ENCODE measurements around the gene CINP.

Gene CINP

GRCh38 chr14:102362545-102363181 is at the start of gene CINP, which contains the start of gene TECPR2:
TSS of gene CINP (minus strand) at chr14:102362890. CDS start at chr14:102362851, 39 bp downstream.
TSS of gene TECPR2 (plus strand) at chr14:102362941. CDS start at chr14:102376722, 13,781 bp downstream.
- peak; percentile 97 for DNase-seq (ENCODE audit: low spot score)

GRCh38 chr14:102408724-102409123 is 46.0 kb upstream of the CINP start:
- no peak for DNase-seq (ENCODE audit: low spot score)

- no peak for DNase-seq (ENCODE audit: low spot score)
Observed at GRCh38 chr14:102407258-102407657, 44.6 kb upstream of the CINP start.

- DNase-seq (ENCODE audit: low spot score), result no peak
Observed at GRCh38 chr14:102403028-102403427, 40.3 kb upstream of the CINP start.

- DNase-seq (ENCODE audit: low spot score), result no peak
Observed at GRCh38 chr14:102396521-102396920, 33.8 kb upstream of the CINP start.

- DNase-seq (ENCODE audit: low spot score), result no peak
Observed at GRCh38 chr14:102394717-102395375, 32.2 kb upstream of the CINP start.

GRCh38 chr14:102392506-102392905 is 29.8 kb upstream of the CINP start:
- DNase-seq (ENCODE audit: low spot score), result no peak

GRCh38 chr14:102390064-102390855 is 27.6 kb upstream of the CINP start:
- no peak for DNase-seq (ENCODE audit: low spot score)

GRCh38 chr14:102389246-102389645 is 26.6 kb upstream of the CINP start:
- no peak for DNase-seq (ENCODE audit: low spot score)

GRCh38 chr14:102387086-102387485 is 24.4 kb upstream of the CINP start:
- DNase-seq (ENCODE audit: low spot score), result no peak

- no peak for DNase-seq (ENCODE audit: low spot score)
Observed at GRCh38 chr14:102378830-102379229, 16.1 kb upstream of the CINP start.

- no peak for DNase-seq (ENCODE audit: low spot score)
Observed at GRCh38 chr14:102377696-102378095, 15.0 kb upstream of the CINP start.

- no peak for DNase-seq (ENCODE audit: low spot score)
Observed at GRCh38 chr14:102375119-102375518, 12.4 kb upstream of the CINP start.

GRCh38 chr14:102374264-102374663 is 11.6 kb upstream of the CINP start:
- no peak for DNase-seq (ENCODE audit: low spot score)

- no peak for DNase-seq (ENCODE audit: low spot score)
Observed at GRCh38 chr14:102373110-102373509, 10.4 kb upstream of the CINP start.

- DNase-seq (ENCODE audit: low spot score), result no peak
Observed at GRCh38 chr14:102371361-102371760, 8.7 kb upstream of the CINP start.

- DNase-seq (ENCODE audit: low spot score), result no peak
Observed at GRCh38 chr14:102370305-102370809, 7.7 kb upstream of the CINP start.

GRCh38 chr14:102363182-102363943 is 673 bp upstream of the CINP start:
- peak; percentile 55 for DNase-seq (ENCODE audit: low spot score)

- peak; percentile 66 for DNase-seq (ENCODE audit: low spot score)
Observed at GRCh38 chr14:102362084-102362483, 606 bp downstream of the CINP start.

- no peak for DNase-seq (ENCODE audit: low spot score)
Observed at GRCh38 chr14:102360388-102360787, 2.3 kb downstream of the CINP start.

GRCh38 chr14:102359341-102359740 is 3.3 kb downstream of the CINP start:
- DNase-seq (ENCODE audit: low spot score), result no peak

GRCh38 chr14:102356280-102356679 is 6.4 kb downstream of the CINP start:
- no peak for DNase-seq (ENCODE audit: low spot score)

Data from AG08396 (cell line).